HG02973 (cell line): Measurements from ENCODE around the gene KLK2.
"Not testable (repeated sequence)": the region's sequence is repeated elsewhere in the genome, so short reads cannot be mapped to it uniquely, and the experiment has no call there.

Source experiments
- ATAC-seq: cut with Tn5 transposase; IDR thresholded peaks from one replicate; pipeline ENCODE4 v1.9.1; 2021; ENCODE audit warnings: moderate library complexity; ENCODE audit not compliant: unreplicated experiment

KLK2 gene

DNA sequence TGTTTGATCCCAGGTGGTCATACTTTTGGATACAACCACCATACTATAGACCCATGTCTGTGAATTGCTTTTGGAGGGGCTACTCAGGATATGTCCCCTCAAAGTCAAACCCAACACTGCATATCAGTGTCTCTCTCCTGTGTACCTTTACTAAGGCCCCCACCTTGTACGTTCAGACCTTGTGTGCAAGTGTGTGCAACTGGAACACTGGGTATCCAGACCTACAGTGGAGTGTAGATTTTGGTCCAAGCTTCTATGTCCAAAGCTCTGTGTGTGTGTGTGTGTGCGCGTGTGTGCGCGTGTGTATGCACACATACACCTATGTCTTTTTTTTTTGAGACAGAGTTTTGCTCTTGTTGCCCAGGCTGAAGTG lies 18.0 kb downstream of the KLK2 start:
- ATAC-seq: no peak

DNA sequence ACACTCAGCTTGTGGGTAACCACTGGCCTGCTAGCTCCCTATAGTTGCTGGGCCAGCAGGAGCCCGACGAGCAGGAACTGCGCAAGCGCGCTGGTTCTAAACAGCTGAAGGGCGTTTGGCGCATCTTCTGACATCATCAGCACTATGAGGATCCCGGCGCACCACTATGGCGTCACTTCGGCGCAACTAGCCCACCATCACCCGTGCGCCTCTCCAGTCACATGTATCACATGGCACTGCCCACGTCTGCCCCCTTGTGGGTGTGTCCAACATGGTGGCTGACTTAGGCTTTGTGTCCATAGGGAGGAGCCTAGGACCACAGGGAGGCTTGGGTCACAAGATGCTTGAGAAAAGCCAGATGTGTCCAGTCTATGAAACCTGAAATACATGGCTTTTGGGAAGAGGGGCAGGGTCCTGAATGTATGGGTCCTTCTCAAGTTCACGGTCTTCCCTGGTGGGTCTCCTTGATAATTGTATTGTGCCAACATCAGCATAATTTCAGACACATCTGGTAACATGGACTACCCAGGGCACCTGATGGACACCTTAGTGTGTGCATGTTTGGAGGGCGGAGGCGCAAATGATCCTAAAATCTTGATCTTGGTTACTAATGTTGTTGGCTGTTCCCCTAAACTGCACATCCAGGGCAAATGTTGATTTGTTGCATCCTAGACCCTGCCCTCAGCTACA lies 20.0 kb downstream of the KLK2 start:
- ATAC-seq: no peak

- no peak for ATAC-seq
Observed at GRCh38 chr19:50894478-50895356, 21.5 kb downstream of the KLK2 start.

GRCh38 chr19:50896089-50896590 lies 22.9 kb downstream of the KLK2 start:
- ATAC-seq: not testable (repeated sequence)

- ATAC-seq: peak; percentile 79
Observed at GRCh38 chr19:50896591-50897190, 23.5 kb downstream of the KLK2 start.

- peak; percentile 31 for ATAC-seq
Observed at GRCh38 chr19:50897191-50897607, 24.0 kb downstream of the KLK2 start.

DNA sequence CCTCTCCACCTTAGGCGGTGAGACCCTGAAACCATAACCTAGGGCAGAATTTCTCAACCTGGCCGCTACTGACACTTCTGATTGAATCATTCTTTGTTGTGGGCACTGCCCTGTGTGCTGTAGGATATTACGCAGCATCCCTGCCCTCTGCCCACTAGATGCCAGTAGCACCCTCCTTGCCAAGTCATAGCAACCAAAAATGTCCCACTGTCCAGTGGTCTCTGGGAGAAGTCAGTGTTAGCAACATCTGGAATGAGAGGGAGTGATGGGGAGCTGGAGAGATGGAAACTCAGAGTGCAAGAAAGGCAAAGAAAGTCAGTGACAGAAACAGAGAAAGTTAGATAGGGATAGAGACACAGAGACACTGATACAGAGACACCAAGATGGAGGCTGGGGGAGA lies 24.4 kb downstream of the KLK2 start:
- ATAC-seq: no peak

DNA sequence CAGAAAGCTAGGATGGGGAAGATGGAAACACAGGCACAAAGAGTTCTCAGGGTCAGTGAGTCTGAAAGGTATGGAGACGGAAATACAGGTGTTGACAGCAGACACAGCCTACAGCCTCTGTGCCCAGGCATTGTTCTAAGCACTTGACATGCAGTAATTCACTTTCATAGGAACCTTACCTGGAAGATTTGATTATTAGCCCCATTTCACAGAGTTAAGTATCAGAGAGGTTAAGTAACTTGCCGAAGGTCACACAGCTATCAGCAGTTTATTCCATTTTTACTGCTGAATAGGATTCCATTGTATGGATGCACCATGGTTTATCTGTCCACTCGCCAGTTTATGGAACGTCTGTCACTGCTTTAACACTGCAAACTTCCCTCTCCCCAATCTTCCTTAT lies 24.8 kb downstream of the KLK2 start:
- no peak for ATAC-seq

GRCh38 chr19:50899569-50899968 lies 26.3 kb downstream of the KLK2 start:
- no peak for ATAC-seq

DNA sequence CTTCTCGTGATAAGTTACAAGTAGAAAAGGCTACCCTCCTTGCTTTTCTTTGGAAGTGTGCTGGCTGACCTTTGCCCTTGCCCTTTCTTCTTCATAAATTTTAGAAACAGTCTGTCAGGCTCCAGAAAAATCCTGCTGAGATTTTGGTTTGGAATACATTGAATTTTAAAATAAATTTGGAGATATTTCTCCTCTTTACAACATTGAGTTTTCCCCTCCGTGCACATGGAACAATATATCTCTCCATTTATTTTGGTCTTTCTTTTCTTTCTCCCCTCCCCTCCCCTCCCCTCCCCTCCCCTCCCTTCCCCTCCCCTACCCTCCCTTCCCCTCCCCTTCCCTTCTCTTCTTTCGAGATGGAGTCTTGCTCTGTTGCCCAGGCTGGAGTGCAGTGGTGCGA lies 29.4 kb downstream of the KLK2 start:
- ATAC-seq: no peak

GRCh38 chr19:50906217-50906616 lies 33.0 kb downstream of the KLK2 start:
- ATAC-seq: no peak

DNA sequence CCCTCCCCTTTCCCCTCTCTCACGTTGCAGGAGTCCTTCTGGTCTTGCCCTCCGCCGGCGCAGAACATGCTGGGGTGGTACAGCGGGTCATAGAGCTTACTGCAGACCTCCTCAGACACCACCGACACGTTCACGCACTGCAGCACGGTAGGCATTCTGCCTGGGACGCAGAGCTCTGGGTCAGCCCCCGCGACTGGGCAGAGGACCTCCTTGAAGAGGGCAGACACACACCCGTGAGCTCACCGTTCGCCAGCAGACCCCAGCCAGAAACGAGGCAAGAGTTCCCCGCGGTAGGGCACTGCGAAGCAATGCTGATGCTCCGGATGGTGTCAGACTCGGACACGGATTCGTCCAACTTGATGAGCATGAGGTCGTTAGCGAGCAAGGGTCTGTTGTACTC lies 35.1 kb downstream of the KLK2 start:
- no peak for ATAC-seq

GRCh38 chr19:50909240-50910070 lies 36.2 kb downstream of the KLK2 start:
- no peak for ATAC-seq

GRCh38 chr19:50910722-50911121 lies 37.5 kb downstream of the KLK2 start:
- ATAC-seq: no peak

- no peak for ATAC-seq
Observed at GRCh38 chr19:50911206-50912101, 38.2 kb downstream of the KLK2 start, which contains the start of gene KLK4. TSS of gene KLK4 (minus strand) at chr19:50911395. CDS start at chr19:50910738, 657 bp downstream.

- ATAC-seq: no peak
Observed at GRCh38 chr19:50912102-50912599, 38.9 kb downstream of the KLK2 start.

DNA sequence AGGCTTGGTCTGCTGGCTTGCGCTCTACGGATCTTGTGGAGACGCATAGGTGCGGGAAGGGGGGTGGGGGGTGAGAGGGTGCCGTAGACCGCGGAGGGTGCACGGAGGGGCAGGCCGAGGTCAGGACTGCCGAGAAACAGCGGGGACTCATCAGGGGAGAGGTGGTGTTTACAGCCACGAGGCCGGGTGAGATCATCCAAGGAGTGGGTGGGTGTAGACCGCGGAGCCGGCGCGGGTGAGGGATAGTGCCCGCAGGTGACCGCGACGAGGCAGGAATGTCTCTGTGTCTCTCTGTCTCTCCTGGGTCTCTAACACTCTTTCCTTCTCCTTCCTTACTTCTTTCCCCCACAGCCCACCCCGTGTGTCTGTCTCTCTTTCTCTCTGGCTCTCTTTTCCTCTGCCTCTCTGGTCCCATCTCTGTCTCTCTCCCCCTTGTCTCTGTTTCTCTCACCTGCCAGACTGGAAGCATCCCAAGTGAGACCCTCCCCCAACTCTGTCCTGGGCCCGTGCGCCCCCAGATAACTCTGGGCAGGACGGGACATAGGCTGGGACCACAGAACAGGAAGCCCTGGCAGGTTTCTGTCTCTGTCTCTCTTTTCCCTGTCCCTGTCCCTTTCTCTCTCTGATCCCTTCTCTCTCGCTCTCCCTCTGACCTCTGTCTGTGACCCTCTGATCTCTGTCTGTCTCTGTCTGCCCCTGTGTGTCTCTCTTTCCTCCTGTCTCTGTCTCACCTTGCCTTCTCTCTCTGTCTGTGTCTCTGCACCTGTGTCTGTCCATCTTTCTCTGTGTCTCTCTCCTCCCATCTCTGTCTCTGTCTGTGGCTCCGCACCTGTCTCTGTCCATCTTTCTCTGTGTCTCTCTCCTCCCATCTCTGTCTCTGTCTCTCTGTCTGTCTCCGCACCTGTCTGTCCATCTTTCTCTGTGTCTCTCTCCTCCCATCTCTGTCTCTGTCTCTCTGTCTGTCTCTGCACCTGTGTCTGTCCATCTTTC lies 39.8 kb downstream of the KLK2 start:
- no peak for ATAC-seq

DNA sequence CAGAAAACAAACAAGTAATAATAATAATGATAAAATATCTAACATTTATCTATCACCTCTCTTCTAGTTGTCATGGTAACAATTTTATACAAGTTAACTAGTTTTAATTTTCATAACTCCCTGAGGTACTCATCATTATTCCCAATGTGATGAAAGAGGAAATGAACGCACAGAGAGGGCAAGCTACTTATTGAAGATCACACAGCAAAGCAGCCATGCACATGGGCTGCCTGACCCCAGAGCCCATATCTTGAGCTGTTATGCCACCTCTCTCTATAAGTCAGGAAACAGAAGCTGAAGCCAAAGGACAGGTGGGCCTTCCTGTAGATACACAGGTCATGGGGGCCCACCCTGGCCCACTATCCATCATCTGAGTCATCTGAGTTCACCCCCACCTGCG lies 42.8 kb downstream of the KLK2 start:
- ATAC-seq: no peak
